ES-I3 (cell line): ENCODE measurements around the gene GRIN2D.
A peak's percentile ranks its signal among the peaks of the same experiment; 100 is the strongest.

ENCODE experiments used
- H3K36me3 ChIP-seq: 2 replicates; pipeline ENCODE4 v1.6.1; 2013; ENCODE audit warnings: mild to moderate bottlenecking, low read length, control low read depth, moderate library complexity; ENCODE audit not compliant: insufficient read depth
- H3K4me1 ChIP-seq: 2 replicates; pipeline ENCODE4 v1.6.1; 2013; ENCODE audit warnings: mild to moderate bottlenecking, control low read depth, low read length; ENCODE audit not compliant: insufficient read depth
- H3K9ac ChIP-seq: 2 replicates; pipeline ENCODE4 v1.6.1; 2013; ENCODE audit warnings: low read depth, mild to moderate bottlenecking, low read length, moderate library complexity
- H3K9me3 ChIP-seq: 2 replicates; pipeline ENCODE4 v1.6.1; 2013; ENCODE audit warnings: mild to moderate bottlenecking, low read length, moderate library complexity; ENCODE audit not compliant: control insufficient read depth, insufficient read depth

The GRIN2D gene

GRCh38 chr19:48421548-48421947, 28.1 kb downstream of the GRIN2D start:
- Histone ChIP-seq H3K9ac (no peak overlapping the region), H3K9me3 (no peaks in the 10 kb centered on the region), H3K36me3 (peaks cover 9% of the 10 kb centered on the region), H3K4me1 (peaks cover 17% of the 10 kb centered on the region)

GRCh38 chr19:48424694-48425219, 31.3 kb downstream of the GRIN2D start:
- H3K9ac ChIP-seq, result peak overlapping the region; percentile 25
- peaks cover 9% of the 10 kb centered on the region for H3K36me3 ChIP-seq

GRCh38 chr19:48428670-48429069, 35.2 kb downstream of the GRIN2D start:
- Histone ChIP-seq H3K9me3 (no peaks in the 10 kb centered on the region), H3K36me3 (peaks cover 5% of the 10 kb centered on the region), H3K9ac (no peak overlapping the region), H3K4me1 (peaks cover 13% of the 10 kb centered on the region)

More at GRCh38 chr19:48424694-48425219, 31.3 kb downstream of the GRIN2D start:
- Histone ChIP-seq H3K9me3 (no peaks in the 10 kb centered on the region), H3K4me1 (peaks cover 13% of the 10 kb centered on the region)

GRCh38 chr19:48433337-48433736, 39.9 kb downstream of the GRIN2D start:
- no peak overlapping the region for H3K9ac ChIP-seq
- peaks cover 6% of the 10 kb centered on the region; the same call in 1 of the 2 replicates for H3K4me1 ChIP-seq
- H3K9me3 ChIP-seq, result no peaks in the 10 kb centered on the region
- peaks cover 3% of the 10 kb centered on the region for H3K36me3 ChIP-seq

- peaks cover 6% of the 10 kb centered on the region; the same call in 1 of the 2 replicates for H3K4me1 ChIP-seq
- H3K9ac ChIP-seq, result no peak overlapping the region
- H3K36me3 ChIP-seq, result no peaks in the 10 kb centered on the region; the same call in 1 of the 2 replicates
- H3K9me3 ChIP-seq, result no peaks in the 10 kb centered on the region
Observed at GRCh38 chr19:48436586-48436985, 43.1 kb downstream of the GRIN2D start.

- no peak overlapping the region for H3K9ac ChIP-seq
- peaks cover 6% of the 10 kb centered on the region; the same call in 1 of the 2 replicates for H3K4me1 ChIP-seq
- no peaks in the 10 kb centered on the region; the same call in 1 of the 2 replicates for H3K36me3 ChIP-seq
- no peaks in the 10 kb centered on the region for H3K9me3 ChIP-seq
Observed at GRCh38 chr19:48441360-48442050, 48.0 kb downstream of the GRIN2D start.

- no peak overlapping the region for H3K9ac ChIP-seq
- peaks cover under 1% of the 10 kb centered on the region; the same call in 1 of the 2 replicates for H3K4me1 ChIP-seq
- peaks cover under 1% of the 10 kb centered on the region; the same call in 1 of the 2 replicates for H3K36me3 ChIP-seq
- no peaks in the 10 kb centered on the region for H3K9me3 ChIP-seq
Observed at GRCh38 chr19:48442116-48443035, 48.9 kb downstream of the GRIN2D start.

GRCh38 chr19:48443256-48443655, 49.8 kb downstream of the GRIN2D start:
- H3K9ac ChIP-seq, result peak overlapping the region; percentile 15; the same call in 1 of the 2 replicates
- peaks cover 8% of the 10 kb centered on the region; the same call in 1 of the 2 replicates for H3K36me3 ChIP-seq
- no peaks in the 10 kb centered on the region for H3K9me3 ChIP-seq
- H3K4me1 ChIP-seq, result no peaks in the 10 kb centered on the region; the same call in 1 of the 2 replicates
